CD1c-positive myeloid dendritic cell (primary cell): Measurements from ENCODE around the gene ZC3H10.
A peak's percentile ranks its signal among the peaks of the same experiment; 100 is the strongest.

Experiments
- DNase-seq: peaks from one replicate; pipeline ENCODE4 v3.0.0-alpha.2; 2016; ENCODE audit errors: extremely low spot score

ZC3H10 gene

GRCh38 chr12:56127888-56128669, 10.0 kb downstream of the ZC3H10 start, which contains the start of gene ESYT1:
Gene ESYT1 (plus strand): TSS chr12:56128267. CDS start chr12:56128320, 53 bp downstream.
- DNase-seq: peak; percentile 99

GRCh38 chr12:56128670-56129205, 10.7 kb downstream of the ZC3H10 start:
- peak; percentile 52 for DNase-seq

- peak; percentile 68 for DNase-seq
These were observed 11.3 kb downstream of the ZC3H10 start for GRCh38 chr12:56129206-56129941.

- DNase-seq: no peak
These were observed 12.0 kb downstream of the ZC3H10 start for GRCh38 chr12:56129942-56130495.

GRCh38 chr12:56130876-56131275, 12.8 kb downstream of the ZC3H10 start:
- no peak for DNase-seq

- no peak for DNase-seq
These were observed 16.8 kb downstream of the ZC3H10 start for GRCh38 chr12:56134897-56135296.

- no peak for DNase-seq
These were observed 19.9 kb downstream of the ZC3H10 start for GRCh38 chr12:56137853-56138571.

GRCh38 chr12:56141946-56142784, 24.1 kb downstream of the ZC3H10 start:
- DNase-seq: peak; percentile 30

GRCh38 chr12:56143217-56143616, 25.2 kb downstream of the ZC3H10 start:
- DNase-seq: no peak

GRCh38 chr12:56143870-56144269, 25.8 kb downstream of the ZC3H10 start:
- DNase-seq: no peak

GRCh38 chr12:56145217-56145616, 27.2 kb downstream of the ZC3H10 start:
- DNase-seq: no peak

- no peak for DNase-seq
These were observed 28.7 kb downstream of the ZC3H10 start for GRCh38 chr12:56146492-56147460.

- DNase-seq: peak; percentile 61
These were observed 32.5 kb downstream of the ZC3H10 start for GRCh38 chr12:56150563-56150962.

- peak; percentile 35 for DNase-seq
These were observed 33.6 kb downstream of the ZC3H10 start for GRCh38 chr12:56151672-56152131.

- peak; percentile 96 for DNase-seq
These were observed 34.2 kb downstream of the ZC3H10 start, which contains the start of gene MYL6B for GRCh38 chr12:56152132-56152755. Gene MYL6B (plus strand): TSS chr12:56152587. CDS start chr12:56153919, 1,332 bp downstream.

- no peak for DNase-seq
These were observed 35.0 kb downstream of the ZC3H10 start for GRCh38 chr12:56152756-56153677.

GRCh38 chr12:56153678-56154065, 35.6 kb downstream of the ZC3H10 start:
- no peak for DNase-seq

GRCh38 chr12:56154246-56154771, 36.2 kb downstream of the ZC3H10 start:
- DNase-seq: no peak
